ENCODE results near the gene SYNPO. TPM values are rescaled to one million over a fixed set of nuclear protein-coding genes. Genes with fewer than 3 reads are reported as not detected.

The SYNPO gene
- polyA plus RNA-seq, 1 of the 3 experiments (the other 2 are of a cell fraction) = 5.1 TPM

DNA sequence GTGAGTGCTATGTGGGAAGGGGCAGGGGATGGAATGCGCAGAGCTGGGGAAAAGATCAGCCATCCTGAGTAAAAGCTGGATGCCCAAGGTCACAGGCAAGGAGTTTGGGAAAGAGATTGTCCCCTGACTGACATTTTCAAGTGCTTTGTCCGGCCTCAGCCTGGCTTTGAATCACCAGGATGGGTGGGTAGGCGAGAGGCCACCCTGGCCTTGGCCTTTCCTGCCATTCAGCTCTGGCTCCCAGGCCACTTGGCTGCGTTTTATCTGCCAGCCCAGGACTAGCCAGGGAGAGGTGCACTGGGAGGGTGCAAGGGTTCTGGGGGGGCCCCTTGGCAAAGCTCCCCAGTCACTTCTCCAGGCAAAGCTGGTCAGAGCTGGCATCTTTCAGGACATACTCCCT lies 37.4 kb upstream of the SYNPO start:
- CTCF ChIA-PET = interaction anchor here (0.8 to 3.9 kb wide), 8 partner anchors 13 to 54 kb away, joined by 3 to 32 read pairs (median 4); partner anchors contain the start of gene SYNPO
- POLR2A ChIA-PET = interaction anchor here (0.7 to 0.9 kb wide), 5 partner anchors 10 to 30 kb away, joined by 3 to 4 read pairs (median 3); no protein-coding TSS in a partner anchor
- no peak overlapping the region for H3K4me2 ChIP-seq
- DNase-seq = no peak
- no peaks in the 10 kb centered on the region for H3K27me3 ChIP-seq (ENCODE audit: insufficient read depth)
- no peaks in the 10 kb centered on the region for H3K9me2 ChIP-seq
- no peaks in the 10 kb centered on the region for H3K9me3 ChIP-seq
- peak overlapping the region in 1 of 2 experiments; percentile 99; a peak in 2 of 4 replicates for H3K27ac ChIP-seq (ENCODE audit: low read depth in 2 of 2, low read length in 1 of 2)
- no peaks in the 10 kb centered on the region for H4K20me1 ChIP-seq (ENCODE audit: insufficient read depth)
- H3F3A ChIP-seq (replicated peaks; ENCODE audit: insufficient read depth) = no peaks in the 10 kb centered on the region
- no peaks in the 10 kb centered on the region for H3K79me2 ChIP-seq (ENCODE audit: insufficient read depth)
- no peak for TF ChIP-seq RAD21 (IDR thresholded peaks at IDR 0.05; ENCODE audit: low read length)
- TF ChIP-seq, protein P1, sequence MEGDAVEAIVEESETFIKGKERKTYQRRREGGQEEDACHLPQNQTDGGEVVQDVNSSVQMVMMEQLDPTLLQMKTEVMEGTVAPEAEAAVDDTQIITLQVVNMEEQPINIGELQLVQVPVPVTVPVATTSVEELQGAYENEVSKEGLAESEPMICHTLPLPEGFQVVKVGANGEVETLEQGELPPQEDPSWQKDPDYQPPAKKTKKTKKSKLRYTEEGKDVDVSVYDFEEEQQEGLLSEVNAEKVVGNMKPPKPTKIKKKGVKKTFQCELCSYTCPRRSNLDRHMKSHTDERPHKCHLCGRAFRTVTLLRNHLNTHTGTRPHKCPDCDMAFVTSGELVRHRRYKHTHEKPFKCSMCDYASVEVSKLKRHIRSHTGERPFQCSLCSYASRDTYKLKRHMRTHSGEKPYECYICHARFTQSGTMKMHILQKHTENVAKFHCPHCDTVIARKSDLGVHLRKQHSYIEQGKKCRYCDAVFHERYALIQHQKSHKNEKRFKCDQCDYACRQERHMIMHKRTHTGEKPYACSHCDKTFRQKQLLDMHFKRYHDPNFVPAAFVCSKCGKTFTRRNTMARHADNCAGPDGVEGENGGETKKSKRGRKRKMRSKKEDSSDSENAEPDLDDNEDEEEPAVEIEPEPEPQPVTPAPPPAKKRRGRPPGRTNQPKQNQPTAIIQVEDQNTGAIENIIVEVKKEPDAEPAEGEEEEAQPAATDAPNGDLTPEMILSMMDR (IDR thresholded peaks at IDR 0.05) = no peak
- no peak for TF ChIP-seq GATA2 (CRISPR knock-in tag; IDR thresholded peaks at IDR 0.05)
- TF ChIP-seq, protein P2, sequence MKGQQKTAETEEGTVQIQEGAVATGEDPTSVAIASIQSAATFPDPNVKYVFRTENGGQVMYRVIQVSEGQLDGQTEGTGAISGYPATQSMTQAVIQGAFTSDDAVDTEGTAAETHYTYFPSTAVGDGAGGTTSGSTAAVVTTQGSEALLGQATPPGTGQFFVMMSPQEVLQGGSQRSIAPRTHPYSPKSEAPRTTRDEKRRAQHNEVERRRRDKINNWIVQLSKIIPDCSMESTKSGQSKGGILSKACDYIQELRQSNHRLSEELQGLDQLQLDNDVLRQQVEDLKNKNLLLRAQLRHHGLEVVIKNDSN (IDR thresholded peaks at IDR 0.05; ENCODE audit: borderline replicate concordance, low read depth) = no peak
- no peak for TF ChIP-seq SMC3 (IDR thresholded peaks at IDR 0.05; ENCODE audit: low read depth, low read length)
- no peak for TF ChIP-seq JUND (IDR thresholded peaks at IDR 0.05)
- TF ChIP-seq SIN3A (IDR thresholded peaks at IDR 0.05; ENCODE audit: borderline replicate concordance, low read depth, low read length) = no peak
- TF ChIP-seq FOXJ3 (CRISPR knock-in tag; IDR thresholded peaks at IDR 0.05) = no peak
- TF ChIP-seq, protein P3, sequence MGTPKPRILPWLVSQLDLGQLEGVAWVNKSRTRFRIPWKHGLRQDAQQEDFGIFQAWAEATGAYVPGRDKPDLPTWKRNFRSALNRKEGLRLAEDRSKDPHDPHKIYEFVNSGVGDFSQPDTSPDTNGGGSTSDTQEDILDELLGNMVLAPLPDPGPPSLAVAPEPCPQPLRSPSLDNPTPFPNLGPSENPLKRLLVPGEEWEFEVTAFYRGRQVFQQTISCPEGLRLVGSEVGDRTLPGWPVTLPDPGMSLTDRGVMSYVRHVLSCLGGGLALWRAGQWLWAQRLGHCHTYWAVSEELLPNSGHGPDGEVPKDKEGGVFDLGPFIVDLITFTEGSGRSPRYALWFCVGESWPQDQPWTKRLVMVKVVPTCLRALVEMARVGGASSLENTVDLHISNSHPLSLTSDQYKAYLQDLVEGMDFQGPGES (IDR thresholded peaks at IDR 0.05; ENCODE audit: low read depth, low read length) = no peak
- TF ChIP-seq EZH2phosphoT487 (IDR thresholded peaks at IDR 0.05; ENCODE audit: borderline replicate concordance, low read depth) = no peak
- no peak for TF ChIP-seq CHD2 (IDR thresholded peaks at IDR 0.05; ENCODE audit: low read length, partially characterized antibody)
- TF ChIP-seq FOSL2 (IDR thresholded peaks at IDR 0.05; ENCODE audit: borderline replicate concordance, low read depth) = no peak
- no peak for TF ChIP-seq MEF2A (IDR thresholded peaks at IDR 0.05; ENCODE audit: borderline replicate concordance, low read depth)
- no peak for TF ChIP-seq EP300 (IDR thresholded peaks at IDR 0.05; ENCODE audit: borderline replicate concordance in 1 of 2, low read depth in 1 of 2, low read length in 1 of 2)
- TF ChIP-seq, protein P4, sequence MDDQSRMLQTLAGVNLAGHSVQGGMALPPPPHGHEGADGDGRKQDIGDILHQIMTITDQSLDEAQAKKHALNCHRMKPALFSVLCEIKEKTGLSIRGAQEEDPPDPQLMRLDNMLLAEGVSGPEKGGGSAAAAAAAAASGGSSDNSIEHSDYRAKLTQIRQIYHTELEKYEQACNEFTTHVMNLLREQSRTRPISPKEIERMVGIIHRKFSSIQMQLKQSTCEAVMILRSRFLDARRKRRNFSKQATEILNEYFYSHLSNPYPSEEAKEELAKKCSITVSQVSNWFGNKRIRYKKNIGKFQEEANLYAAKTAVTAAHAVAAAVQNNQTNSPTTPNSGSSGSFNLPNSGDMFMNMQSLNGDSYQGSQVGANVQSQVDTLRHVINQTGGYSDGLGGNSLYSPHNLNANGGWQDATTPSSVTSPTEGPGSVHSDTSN (IDR thresholded peaks at IDR 0.05) = no peak
- TF ChIP-seq NFIC (IDR thresholded peaks at IDR 0.05; ENCODE audit: borderline replicate concordance) = no peak
- TF ChIP-seq POLR2AphosphoS5 (IDR thresholded peaks at IDR 0.05; ENCODE audit: low read depth, low read length) = no peak
- no peak for TF ChIP-seq GABPA (IDR thresholded peaks at IDR 0.05; ENCODE audit: low read depth)
- no peak for TF ChIP-seq ELF1 (IDR thresholded peaks at IDR 0.05)
- WGBS (ENCODE audit: low lambda C conversion rate) = 100% methylated on average over 2 of the region's 4 CpGs
- no peak overlapping the region for H3K4me3 ChIP-seq (ENCODE audit: low read depth in 2 of 2, low read length in 1 of 2)
- peaks cover 27 to 75% of the 10 kb centered on the region in 2 experiments for H3K4me1 ChIP-seq (ENCODE audit: control insufficient read depth in 1 of 2, insufficient read depth in 2 of 2, low read depth in 1 of 2, low read length in 1 of 2)
- no peak overlapping the region for H3K9ac ChIP-seq
- no peak overlapping the region for H2AFZ ChIP-seq (ENCODE audit: low read depth)
- H3K36me3 ChIP-seq (replicated peaks in 1 of 2; ENCODE audit: control insufficient read depth in 1 of 2, insufficient read depth in 2 of 2, low read length in 1 of 2) = peaks cover 5% of the 10 kb centered on the region in 2 experiments

Measured in SK-N-SH (cell line).